DMS 273 (cell line): Measurements from ENCODE around the gene COL24A1.
A peak's percentile ranks its signal among the peaks of the same experiment; 100 is the strongest.
"Not testable (repeated sequence)": the region's sequence is repeated elsewhere in the genome, so short reads cannot be mapped to it uniquely, and the experiment has no call there.

ENCODE experiments used
- DNase-seq: peaks from one replicate; lab custom pipeline; 2025; ENCODE audit not compliant: unreplicated experiment; lab: John Stamatoyannopoulos, UW

The COL24A1 gene

DNA sequence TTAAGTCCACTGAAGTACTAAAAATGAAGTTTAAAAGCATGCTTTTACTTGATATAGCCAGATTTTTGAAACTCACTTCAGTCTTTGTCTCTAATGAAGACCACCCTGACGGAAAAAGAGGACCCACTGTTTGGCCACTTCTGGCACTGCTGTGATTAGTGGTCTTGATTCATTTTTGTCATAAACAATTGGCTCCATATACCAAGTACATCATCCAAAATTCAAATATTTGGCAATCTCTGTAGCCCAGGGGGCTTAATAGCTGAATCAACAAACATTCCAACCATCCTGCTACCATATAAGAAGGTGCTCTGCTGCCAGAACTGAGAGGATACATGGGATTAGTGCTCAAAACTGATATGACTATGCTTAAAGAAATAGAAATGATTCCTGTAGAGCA lies 156.0 kb downstream of the COL24A1 start:
- DNase-seq, result no peak

DNA sequence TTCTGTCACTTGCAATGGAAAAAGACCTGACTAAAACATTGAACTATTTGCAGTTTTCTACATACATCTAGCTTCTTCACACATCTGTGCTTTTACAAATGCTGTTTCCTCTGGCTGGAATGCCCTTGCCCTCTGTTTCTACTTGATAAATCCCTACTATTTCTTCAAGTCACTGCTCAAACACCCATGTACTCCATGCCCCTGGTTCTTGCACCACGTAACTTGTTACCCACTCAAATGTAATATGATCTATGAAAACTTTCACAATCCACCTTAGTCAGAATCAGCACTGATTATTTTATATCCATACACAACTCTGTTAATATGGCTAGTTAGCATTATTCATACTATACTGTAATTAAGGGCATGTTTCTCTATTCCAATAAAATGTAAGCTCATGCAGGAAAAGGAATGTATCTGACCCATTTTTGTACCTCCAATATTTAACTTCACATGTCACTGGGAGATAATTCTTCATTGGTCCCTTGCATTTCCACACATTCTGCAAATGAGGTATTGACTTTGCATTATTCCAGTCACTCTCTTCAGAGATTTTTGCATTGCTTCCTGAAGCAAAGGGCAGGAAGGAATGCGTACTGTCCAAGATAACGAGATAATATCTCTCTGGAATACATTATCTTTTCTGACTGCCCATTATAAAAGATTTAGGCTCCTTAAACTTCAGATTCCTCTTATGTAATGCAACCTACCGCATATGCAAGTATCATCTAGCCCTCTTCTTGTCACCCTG lies 158.3 kb downstream of the COL24A1 start:
- no peak for DNase-seq

DNA sequence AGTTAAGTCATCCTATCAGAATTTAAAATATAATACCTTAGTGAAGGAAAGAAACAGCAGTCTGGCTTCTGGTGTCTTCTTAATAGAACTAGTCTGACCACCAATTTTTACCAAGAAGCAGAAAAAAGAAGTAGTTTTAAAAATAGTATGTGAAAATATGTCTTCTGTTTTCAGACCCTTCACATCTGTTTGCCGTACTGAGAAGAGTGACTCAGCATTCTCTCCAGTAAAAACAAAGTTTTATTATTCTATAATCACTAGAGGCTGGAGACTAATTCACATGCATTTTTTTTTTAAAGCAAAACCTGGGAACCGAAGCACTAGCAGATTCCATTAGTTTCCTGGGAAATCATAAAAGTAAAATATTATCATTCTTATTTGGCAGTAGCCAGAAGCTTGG lies 163.8 kb downstream of the COL24A1 start:
- no peak for DNase-seq

DNA sequence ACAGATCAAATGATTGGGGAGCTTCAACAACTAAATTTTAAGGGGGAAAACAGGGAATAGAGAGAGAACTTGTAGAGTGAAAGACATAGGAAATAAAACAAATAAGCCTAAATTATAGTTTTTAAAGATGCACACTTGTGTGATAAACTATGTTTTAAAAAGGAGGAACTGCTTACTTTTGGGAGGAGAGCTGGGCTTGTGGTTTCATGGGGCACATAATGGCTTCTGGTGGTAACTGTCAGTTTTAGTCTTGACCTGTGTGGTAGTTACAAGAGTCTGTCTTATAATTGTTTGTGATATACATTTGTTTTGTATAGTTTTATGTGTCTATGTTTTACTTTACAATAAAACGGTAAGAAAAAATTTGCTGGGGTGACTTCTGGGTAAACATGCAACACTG lies 165.3 kb downstream of the COL24A1 start:
- DNase-seq, result no peak

DNA sequence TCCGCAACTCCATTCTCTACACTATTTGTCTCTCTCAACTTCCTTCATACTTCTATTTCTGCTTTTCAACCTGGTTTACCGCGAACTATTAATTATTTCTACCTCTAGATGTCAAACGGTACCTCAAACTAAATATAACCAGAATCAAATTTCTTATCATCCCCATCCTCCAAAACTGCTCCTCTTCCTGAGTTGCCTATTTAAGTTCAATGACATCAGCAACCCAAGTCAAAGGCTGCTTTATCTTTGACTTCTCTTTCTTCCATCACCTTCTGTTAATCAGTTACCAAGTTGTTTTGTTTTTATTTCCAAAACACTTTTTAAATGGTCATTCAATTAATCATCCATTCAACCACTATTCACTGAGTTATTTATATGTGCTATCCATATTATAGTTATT lies 171.9 kb downstream of the COL24A1 start:
- DNase-seq, result no peak

DNA sequence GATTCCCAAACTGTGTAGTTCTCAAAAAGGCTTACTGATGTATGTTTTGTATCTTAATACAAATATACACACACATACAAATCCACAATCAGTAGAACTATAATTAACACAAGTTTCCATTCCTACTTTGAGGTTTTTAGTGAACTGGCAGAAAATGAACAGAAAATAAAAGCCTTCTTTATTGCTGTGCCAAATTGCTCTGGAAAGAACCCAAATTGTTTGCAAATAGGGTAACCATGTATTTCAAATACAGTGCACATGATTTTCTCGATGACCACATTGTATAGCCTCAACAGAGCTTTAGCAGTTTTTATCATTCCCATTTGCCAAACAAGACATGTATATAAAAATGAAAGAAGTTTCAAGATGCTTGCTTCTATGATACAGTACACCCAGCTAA lies 173.3 kb downstream of the COL24A1 start:
- no peak for DNase-seq

DNA sequence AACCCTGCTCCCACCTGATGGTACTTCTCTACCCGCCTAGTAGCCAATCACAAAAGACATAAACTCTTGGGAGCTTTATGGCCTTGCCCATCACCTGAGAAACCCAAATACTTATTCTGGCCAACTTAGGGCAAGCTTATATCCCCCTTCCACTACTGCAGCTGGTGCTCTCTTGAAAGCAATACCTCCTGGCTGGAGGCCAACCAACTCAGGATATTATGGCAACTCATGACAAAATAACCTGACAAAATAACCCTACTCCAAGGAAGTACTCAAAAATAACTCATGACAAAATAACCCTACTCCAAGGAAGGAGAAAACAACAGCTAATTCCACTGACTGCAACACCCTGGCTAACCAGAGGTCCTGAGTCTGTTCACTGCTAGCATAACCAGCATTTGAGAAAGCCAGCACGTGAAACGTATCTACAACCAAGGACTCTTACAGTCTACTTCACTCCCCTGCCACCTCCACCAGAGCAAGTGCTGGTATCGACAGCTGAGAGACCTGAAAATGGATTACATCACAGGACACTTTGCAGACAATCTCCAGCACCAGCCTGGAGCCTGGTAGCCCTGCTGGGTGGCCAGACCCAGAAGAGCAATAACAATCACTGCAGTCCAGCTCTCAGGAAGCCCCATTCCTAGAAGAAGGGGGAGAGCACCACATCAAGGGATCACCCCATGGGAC lies 179.9 kb downstream of the COL24A1 start:
- DNase-seq, result peak; percentile 3

DNA sequence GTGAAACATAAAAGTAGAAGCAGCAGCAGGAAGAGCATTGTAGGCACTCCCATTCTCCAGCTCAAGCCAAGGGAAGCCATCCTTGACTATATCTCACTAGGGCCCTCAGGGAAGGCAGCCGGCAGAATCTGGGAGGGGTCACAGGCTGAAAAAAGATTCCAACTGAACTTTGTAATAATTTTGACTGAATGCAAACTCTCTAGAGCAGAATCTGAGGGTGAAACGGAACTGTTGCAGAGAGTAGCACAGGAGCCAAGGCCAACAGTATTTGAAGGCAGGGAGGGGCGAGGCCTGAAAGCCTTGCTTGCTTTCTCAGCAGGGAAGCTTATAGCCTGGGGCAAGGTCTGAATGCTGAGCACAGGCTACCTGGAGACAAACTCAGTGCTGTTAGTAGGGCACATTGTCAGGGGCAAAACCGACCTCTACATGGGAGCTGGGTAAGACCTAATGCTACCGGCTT lies 180.6 kb downstream of the COL24A1 start:
- no peak for DNase-seq

DNA sequence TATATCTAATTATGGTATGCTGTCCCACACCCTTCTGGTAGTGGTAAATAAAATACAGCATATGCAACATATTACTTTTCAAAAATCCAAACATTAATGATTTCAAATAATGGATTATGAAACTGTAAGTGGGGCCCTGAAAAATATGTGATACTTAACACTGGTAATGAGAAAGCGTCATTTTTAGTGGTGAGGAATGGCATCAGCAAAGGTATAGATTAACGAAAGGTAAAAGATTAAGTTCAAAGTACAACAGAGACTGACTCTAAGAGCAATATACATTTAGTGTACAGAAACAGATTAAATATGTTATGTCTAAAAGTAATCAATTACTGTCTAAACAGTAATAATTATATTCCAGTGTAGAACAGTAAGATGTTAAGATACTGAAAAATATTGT lies 194.1 kb downstream of the COL24A1 start:
- no peak for DNase-seq

DNA sequence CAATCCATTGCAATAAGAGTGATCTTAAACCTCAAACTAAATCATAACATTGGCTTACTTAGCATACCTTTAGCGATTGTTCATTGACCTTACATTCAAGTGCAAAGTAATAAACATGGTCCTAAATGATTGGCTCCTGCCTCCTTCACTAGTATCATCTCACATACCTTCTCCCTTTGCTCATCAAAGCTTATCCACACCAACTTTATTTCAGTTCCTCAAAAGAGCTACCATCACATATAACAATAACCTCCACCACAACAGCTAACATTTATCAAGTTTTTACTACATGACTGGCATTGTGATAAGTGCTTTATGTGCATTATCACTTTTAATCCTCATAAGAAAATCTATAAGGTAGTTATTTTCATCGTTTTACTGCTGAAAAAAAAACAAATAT lies 198.8 kb downstream of the COL24A1 start:
- no peak for DNase-seq

DNA sequence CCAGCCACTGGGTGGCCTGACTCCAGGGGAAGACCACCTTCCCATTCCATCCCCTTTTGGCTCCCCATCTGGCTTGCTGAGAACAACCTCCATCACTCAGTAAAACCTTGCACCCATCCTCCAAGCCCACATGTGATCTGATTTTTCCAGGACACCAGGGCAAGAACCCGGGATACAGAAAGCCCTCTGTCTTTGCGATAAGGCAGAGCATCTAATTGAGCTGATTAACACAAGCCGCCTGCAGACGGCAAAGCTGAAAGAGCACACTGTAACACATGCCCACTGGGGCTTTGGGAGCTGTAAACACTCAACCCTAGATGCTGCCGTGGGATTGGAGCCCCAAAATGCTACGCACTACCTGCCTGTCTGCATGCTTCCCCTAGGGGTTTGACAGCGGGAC lies 201.4 kb downstream of the COL24A1 start:
- DNase-seq, result not testable (repeated sequence)

DNA sequence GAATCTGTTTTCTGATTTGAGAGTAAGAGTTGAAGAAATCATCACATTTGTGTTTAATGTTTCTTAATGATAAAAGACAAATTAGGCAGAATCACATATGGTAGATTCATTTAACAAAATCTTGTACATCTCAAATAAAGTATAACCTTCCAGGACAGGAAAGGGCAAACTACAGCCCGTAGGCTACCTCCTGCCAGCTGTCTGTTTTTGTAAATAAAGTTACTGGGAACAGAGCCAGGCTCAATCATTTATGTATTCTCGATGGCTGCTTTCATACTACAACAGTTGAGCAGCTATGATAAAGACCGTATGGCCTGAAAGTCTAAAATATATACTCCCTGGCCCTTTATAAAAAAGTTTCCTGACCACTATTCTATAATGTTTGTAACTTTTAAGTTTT lies 204.1 kb downstream of the COL24A1 start:
- peak; percentile 65 for DNase-seq

DNA sequence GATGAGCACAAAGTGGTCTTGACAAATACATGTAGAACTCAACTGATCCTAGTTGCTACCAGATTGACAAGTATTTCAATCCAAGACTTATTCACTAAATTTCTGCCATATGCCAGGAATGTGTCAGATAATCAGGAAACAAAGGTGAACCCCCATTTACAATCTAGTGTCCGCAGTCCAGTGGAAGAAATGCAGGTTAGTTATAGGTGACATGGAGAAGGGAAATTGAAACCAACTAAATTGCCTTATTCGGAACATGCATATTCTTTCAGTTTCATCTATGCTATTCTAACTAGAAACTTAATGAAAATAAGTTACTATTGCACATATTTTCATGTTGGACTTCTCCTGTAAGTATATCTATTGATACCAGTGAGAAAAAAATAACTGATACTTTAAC lies 209.4 kb downstream of the COL24A1 start:
- DNase-seq, result no peak

DNA sequence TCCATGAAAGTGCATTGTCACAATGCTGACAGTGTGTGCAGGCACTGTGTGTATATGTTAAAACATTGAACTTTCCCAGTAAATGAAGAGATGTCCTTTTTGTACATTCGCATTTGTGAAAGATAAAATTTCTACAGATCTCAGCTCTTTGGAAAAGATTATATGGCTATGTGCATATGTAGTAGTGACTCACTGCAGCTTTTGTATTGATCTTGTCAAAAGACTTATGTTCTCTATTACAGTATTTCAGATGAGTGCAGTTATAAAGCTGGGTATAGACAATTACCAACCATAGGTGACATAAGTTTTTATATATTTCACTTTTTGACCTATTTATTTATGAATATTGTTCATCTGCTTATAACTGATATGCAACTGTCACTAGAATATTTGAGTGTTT lies 212.6 kb downstream of the COL24A1 start:
- DNase-seq, result no peak

DNA sequence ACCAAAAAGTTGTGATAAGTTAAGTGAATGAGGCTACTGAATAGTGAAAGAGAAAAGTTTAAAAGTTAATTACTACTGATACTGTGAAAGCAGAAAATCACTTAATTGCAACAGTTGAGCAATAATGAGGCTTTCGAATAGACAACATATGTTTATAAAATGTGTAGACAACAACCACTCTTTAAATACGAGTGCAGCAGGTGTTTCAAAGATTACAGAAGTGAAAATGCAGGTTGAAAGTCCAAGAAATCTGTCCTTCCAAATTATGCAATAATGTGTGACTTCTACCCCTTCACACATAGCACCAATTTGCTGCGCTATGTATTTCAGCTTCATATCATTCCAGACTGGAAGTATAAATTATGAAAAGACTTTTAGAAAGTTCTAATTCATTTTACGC lies 213.0 kb downstream of the COL24A1 start:
- DNase-seq, result no peak

DNA sequence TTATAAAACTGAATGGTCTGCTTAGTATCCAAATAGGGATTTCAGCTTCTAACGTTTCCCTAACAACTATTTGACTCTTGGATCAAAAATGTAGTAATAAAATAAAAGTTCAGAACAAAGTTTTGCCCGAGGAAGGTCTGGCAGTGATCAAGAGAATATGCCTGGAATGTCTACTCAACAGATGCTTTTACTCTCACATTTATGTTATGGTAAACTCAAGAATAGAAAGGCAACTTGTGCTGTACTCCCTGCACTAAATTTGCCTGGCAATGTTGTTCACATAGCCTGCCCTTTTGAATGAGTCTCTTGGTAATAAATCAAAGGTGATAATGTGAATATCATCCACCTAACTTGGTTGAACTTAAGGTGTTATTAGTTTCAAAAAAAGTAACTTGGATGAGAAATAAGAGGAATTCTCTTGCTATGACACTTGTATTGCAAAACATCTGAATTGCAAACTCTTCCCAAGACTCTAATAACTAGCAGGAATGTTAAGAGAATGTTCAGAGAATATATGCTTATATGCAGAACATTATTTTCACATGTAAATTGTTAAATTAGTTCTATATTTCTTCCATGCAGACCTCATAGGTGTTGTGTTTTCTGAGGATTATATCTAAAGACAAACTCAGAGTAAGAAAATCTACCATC lies 215.8 kb downstream of the COL24A1 start:
- DNase-seq, result no peak

DNA sequence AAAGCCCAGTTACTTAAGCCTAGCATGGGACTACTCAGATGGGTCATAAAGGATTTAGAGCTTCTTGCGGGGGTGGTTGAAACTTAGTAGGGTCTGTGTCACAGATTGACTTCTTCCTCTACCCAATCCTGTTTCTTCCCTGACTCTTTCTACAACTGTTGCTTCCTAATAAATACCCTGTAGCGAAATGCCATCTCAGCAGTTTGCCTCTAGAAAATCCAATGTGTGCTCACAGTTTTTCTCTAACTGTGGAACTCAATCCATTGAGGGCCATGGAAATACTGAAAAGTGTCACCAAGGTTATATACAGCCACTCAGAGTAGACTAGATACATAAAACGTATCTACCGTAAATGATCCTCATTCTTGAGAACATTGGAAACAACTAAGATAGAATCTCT lies 217.7 kb downstream of the COL24A1 start:
- no peak for DNase-seq

DNA sequence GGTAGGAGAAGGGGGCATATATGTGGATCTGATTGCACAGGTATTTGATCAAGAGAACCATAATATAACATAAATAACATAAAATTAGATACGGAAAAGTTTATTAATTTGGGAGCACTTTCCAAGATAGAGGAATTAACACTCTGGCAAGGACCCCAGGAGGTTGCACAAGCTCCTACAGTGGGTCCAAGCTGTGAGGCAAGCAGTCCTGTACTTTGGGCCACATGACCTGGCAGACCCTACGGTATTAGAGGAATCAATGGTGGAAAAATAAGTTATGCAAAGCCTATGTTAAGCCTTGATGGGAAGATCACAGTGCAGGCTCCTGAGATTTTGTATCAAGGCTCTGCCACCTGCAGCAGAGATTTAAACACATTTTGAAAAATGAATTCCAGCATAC lies 220.1 kb downstream of the COL24A1 start:
- no peak for DNase-seq

DNA sequence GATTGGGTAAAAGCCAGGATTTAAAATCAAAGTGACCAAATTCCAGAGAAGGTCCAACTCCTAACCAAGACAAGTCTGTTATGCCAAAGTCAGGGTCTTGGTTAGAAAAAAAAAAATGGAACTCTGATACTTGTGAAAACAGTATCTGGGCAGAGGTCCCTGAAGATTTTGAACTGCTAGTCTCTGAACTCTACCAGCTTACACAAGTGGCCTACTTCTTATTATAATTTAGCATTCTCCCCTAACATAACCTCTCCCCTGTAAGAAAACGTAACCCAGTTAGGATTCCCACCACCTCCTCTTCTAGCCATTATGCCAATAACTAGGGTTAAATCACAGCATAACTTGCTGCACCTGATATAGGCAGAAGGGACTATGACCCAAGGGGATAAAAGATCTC lies 220.5 kb downstream of the COL24A1 start:
- no peak for DNase-seq

DNA sequence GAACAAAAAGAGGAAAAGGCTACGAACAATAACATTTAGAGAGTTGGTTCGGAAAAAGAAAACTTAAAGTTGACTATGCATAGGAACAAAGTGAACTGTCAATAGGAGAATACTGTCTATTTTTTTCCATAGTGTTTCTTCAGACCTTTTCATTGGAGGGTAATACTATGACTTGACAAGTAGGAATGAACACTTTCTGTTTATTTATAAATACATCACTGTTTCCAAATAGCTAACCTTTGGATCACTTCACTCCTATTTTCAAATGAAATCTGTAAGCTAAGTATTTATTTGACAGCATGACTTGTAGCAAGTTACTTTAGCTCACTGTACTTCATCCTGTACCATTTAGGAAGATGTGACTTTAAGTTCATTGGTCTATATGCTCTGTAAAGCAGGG lies 221.3 kb downstream of the COL24A1 start:
- DNase-seq, result no peak

DNA sequence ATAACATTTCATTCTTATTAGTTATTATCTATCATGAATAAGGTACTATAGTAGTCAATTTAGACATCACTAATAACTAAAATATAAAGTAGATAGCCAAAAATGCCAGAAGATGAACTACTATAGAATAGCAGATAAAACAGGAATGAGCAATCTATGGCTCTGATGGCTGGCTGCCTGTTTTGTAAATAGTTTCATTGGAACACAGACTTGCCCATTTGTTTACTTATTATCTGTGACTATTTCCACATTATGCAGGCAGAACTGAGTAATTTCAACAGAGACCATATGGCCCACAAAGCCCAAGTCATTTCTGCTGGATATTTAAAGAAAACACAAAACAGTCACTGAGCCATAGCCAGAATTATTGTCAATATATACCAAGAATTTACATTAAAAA lies 222.1 kb downstream of the COL24A1 start:
- no peak for DNase-seq

DNA sequence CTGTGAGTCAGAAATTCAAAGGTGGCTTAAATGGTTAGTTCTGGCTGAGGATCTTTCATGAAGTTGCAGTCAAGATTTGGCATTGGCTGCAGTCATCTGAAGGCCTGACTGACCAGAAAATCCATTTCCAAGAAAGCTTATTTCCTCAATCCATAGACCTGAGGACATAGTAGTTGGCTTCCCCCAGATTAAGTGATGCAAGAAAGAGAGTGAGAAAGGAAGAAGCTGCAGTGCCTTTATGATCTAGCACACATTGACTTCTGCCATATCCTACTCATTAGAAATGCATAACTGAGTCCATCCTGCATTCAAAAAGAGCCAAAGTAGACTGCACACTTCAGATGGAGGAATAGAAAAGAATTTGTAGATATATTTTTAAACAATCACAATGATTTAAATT lies 222.6 kb downstream of the COL24A1 start:
- no peak for DNase-seq
